Body of pancreas (tissue), 4 donors: ENCODE results near the gene ZNF76. TPM values are rescaled to one million over a fixed set of nuclear protein-coding genes. Genes with fewer than 3 reads are reported as not detected.

Experiments used
- ATAC-seq: fragments of 150-250 bp; one replicate; pipeline ENCODE4 v1.9.1; 2016
- DNase-seq, 4 donors: peaks; one replicate each; pipeline ENCODE4 v3.0.0-alpha.2; 2019
- H3K27ac ChIP-seq, 4 donors: fragments of 200-600 bp; sonication (generic); 1 replicate in 3 of 4; 2 replicates in 1 of 4; pipeline versions ENCODE4 v1.5.1 to v1.6.1; 2016 to 2019; ENCODE audit warnings: mild to moderate bottlenecking in 1 of 4, mixed read lengths in 1 of 4, moderate library complexity in 1 of 4
- H3K27me3 ChIP-seq, 2 donors: fragments of 200-600 bp; sonication (generic); one replicate each; pipeline ENCODE4 v1.6.0; 2016; ENCODE audit warnings: mild to moderate bottlenecking in 1 of 2
- H3K36me3 ChIP-seq, 2 donors: fragments of 200-600 bp; sonication (generic); replicated peaks in 1 of 2; 2 replicates each; pipeline ENCODE4 v1.5.1; 2016; ENCODE audit warnings: low read depth in 2 of 2; ENCODE audit not compliant: insufficient read depth in 1 of 2
- H3K4me1 ChIP-seq: fragments of 200-600 bp; sonication (generic); one replicate; pipeline ENCODE4 v1.6.0; 2016
- H3K4me3 ChIP-seq, 2 donors: fragments of 200-600 bp; sonication (generic); 1 replicate in 1 of 2; 2 replicates in 1 of 2; pipeline ENCODE4 v1.5.1; 2016 to 2019
- H3K9me3 ChIP-seq, 3 donors: fragments of 200-600 bp; sonication (generic); 1 replicate in 2 of 3; 2 replicates in 1 of 3; pipeline ENCODE4 v1.5.1; 2016
- CTCF ChIP-seq, 7 experiments: fragments of 450-650 bp in 4 of 7; fragments of 200-600 bp in 3 of 7; sonication (generic) in 3 of 7; IDR thresholded peaks; one replicate each; pipeline ENCODE4 v1.5.1; 2016 to 2019; ENCODE audit warnings: antibody characterized with exemption in 7 of 7
- POLR2A ChIP-seq, 3 donors: fragments of 450-650 bp; IDR thresholded peaks; one replicate each; pipeline ENCODE4 v1.6.1; 2016; ENCODE audit warnings: antibody characterized with exemption in 3 of 3, mild to moderate bottlenecking in 2 of 3
- WGBS, 2 donors: methylation state at CpG; one replicate each; pipeline ENCODE4 v1.1.5; 2017; 5-methylcytosine and 5-hydroxymethylcytosine counted together
- intact Hi-C: fragments of 100-400 bp; cut with DNase I; formaldehyde crosslinking; loops from one replicate; pipeline ENCODE4 v1.15.1; 2023
- total RNA-seq, 2 donors: library from RNA; depleted of rRNA; stranded (reverse); fragments of >200 nt; gene quantifications; one replicate each; pipeline ENCODE4 v1.1.0, GENCODE V29; 2016

ZNF76 gene
- total RNA-seq, 2 donors from 2014 or later, result 34.2 to 56.7 TPM

- ATAC-seq, result no peak
- intact Hi-C loops, result no loop called here
Observed at GRCh38 chr6:35244551-35244950, 15.0 kb upstream of the ZNF76 start.

DNA sequence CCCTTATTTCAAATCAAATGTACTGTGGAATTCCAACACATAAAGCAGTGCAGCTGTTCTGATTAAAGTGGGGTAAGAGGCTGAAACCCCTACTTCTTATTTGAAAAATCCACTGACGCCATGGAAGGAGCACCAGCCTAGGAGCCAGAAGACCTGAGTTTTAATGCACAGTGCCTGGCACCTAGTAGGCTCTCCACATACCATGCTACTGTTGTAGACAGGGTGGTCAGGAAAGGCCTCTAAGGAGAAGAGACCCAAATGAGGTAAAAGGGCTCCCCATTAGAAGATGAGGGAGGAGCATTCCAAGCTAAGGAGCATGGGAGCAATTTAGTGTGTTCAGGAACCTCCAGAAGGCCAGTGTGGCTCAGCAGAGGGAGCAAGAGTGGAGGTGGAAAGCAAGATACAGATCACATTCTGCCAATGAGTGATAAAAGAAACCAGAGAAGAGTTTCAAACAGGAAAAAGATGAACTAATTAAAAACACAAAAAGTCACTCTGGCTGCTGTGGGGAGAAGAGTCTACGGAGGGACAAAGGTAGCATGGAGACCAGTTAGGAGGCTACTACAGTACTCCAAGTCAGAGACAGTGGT is 11.8 kb upstream of the ZNF76 start:
- 82 to 88% methylated on average over 2 of the region's 2 CpGs for WGBS, 2 donors
- no peak overlapping the region for H3K27ac ChIP-seq
- TF ChIP-seq POLR2A (IDR thresholded peaks at IDR 0.05) (no peak), CTCF (IDR thresholded peaks at IDR 0.05) (no peak)
- H3K9me3 ChIP-seq, result no peaks in the 10 kb centered on the region
- ATAC-seq (no peak), DNase-seq (no peak)
- no peak overlapping the region for H3K4me3 ChIP-seq
- H3K4me1 ChIP-seq, result no peaks in the 10 kb centered on the region
- no peaks in the 10 kb centered on the region for H3K36me3 ChIP-seq
- intact Hi-C loops, result no loop called here
- no peaks in the 10 kb centered on the region for H3K27me3 ChIP-seq

More at GRCh38 chr6:35244551-35244950, 15.0 kb upstream of the ZNF76 start:
- H3K9me3 ChIP-seq, result no peaks in the 10 kb centered on the region
- no peaks in the 10 kb centered on the region for H3K27me3 ChIP-seq
- H3K4me3 ChIP-seq, result no peak overlapping the region
- no peaks in the 10 kb centered on the region for H3K4me1 ChIP-seq
- DNase-seq, result no peak
- 95 to 97% methylated on average over 7 of the region's 7 CpGs for WGBS, 2 donors
- no peak overlapping the region for H3K27ac ChIP-seq
- no peaks in the 10 kb centered on the region for H3K36me3 ChIP-seq
- TF ChIP-seq POLR2A (IDR thresholded peaks at IDR 0.05) (no peak), CTCF (IDR thresholded peaks at IDR 0.05) (no peak)

- H3K9me3 ChIP-seq, result no peaks in the 10 kb centered on the region
- H3K4me3 ChIP-seq, result no peak overlapping the region
- no peak overlapping the region for H3K27ac ChIP-seq
- TF ChIP-seq POLR2A (IDR thresholded peaks at IDR 0.05) (no peak), CTCF (IDR thresholded peaks at IDR 0.05) (no peak)
- DNase-seq (no peak), ATAC-seq (no peak)
- H3K4me1 ChIP-seq, result no peaks in the 10 kb centered on the region
- 54 to 74% methylated on average over 3 of the region's 3 CpGs for WGBS, 2 donors
- H3K27me3 ChIP-seq, result no peaks in the 10 kb centered on the region
- no peaks in the 10 kb centered on the region for H3K36me3 ChIP-seq
- intact Hi-C loops, result no loop called here
Observed at GRCh38 chr6:35248300-35248699, 11.2 kb upstream of the ZNF76 start.

- ATAC-seq (no peak), DNase-seq (no peak)
- H3K27ac ChIP-seq, result no peak overlapping the region
- intact Hi-C loops, result no loop called here
- H3K9me3 ChIP-seq, result no peaks in the 10 kb centered on the region
- no peaks in the 10 kb centered on the region for H3K27me3 ChIP-seq
- WGBS, 2 donors, result 60 to 70% methylated on average over 2 to 3 of the region's 3 CpGs
- H3K36me3 ChIP-seq, result no peaks in the 10 kb centered on the region
- no peak for TF ChIP-seq CTCF (IDR thresholded peaks at IDR 0.05)
- no peak for TF ChIP-seq POLR2A (IDR thresholded peaks at IDR 0.05)
- no peaks in the 10 kb centered on the region for H3K4me1 ChIP-seq
- H3K4me3 ChIP-seq, result no peak overlapping the region
Observed at GRCh38 chr6:35248965-35249364, 10.6 kb upstream of the ZNF76 start.

- ATAC-seq, result no peak
- intact Hi-C loops, result no loop called here
- no peak overlapping the region for H3K4me3 ChIP-seq
- no peaks in the 10 kb centered on the region for H3K27me3 ChIP-seq
- no peaks in the 10 kb centered on the region for H3K9me3 ChIP-seq
- WGBS, 2 donors, result 93 to 95% methylated on average over 3 of the region's 3 CpGs
- no peaks in the 10 kb centered on the region for H3K36me3 ChIP-seq
- no peaks in the 10 kb centered on the region for H3K4me1 ChIP-seq
- no peak overlapping the region for H3K27ac ChIP-seq
- TF ChIP-seq POLR2A (IDR thresholded peaks at IDR 0.05), result no peak
- TF ChIP-seq CTCF (IDR thresholded peaks at IDR 0.05), result no peak
- no peak for DNase-seq
Observed at GRCh38 chr6:35251949-35252348, 7.6 kb upstream of the ZNF76 start.
